SK-N-SH (cell line): Measurements from ENCODE around the gene GOLGA3. TPM values are rescaled to one million over a fixed set of nuclear protein-coding genes. Genes with fewer than 3 reads are reported as not detected.

Source experiments
- CTCF ChIA-PET: fragments of 300-600, 350-600 bp; formaldehyde crosslinking; extraction: SDS; loops from one replicate; lab custom pipeline; 2021; lab: Yijun Ruan, JAX
- POLR2A ChIA-PET: fragments of 350-600 bp; sonication (Branson Sonifier 250); formaldehyde crosslinking; extraction: SDS; loops from one replicate; lab custom pipeline; 2020; ENCODE audit warnings: antibody characterized with exemption, inconsistent platforms; lab: Yijun Ruan, JAX
- DNase-seq: peaks from one replicate; pipeline ENCODE4 v3.0.0; 2012
- H2AFZ ChIP-seq: fragments of 200-600 bp; sonication (generic); 2 replicates; pipeline ENCODE4 v1.8.1; 2016; ENCODE audit warnings: antibody characterized with exemption, mild to moderate bottlenecking, low read depth
- H3F3A ChIP-seq: fragments of 200-600 bp; sonication (generic); replicated peaks from 2 replicates; pipeline ENCODE3; 2016; ENCODE audit warnings: antibody characterized with exemption, mild to moderate bottlenecking; ENCODE audit not compliant: insufficient read depth
- H3K27ac ChIP-seq, 2 experiments: fragments of 200-500 bp in 1 of 2; fragments of 200-600 bp in 1 of 2; sonication (Bioruptor generic) in 1 of 2; sonication (generic), shearing (Covaris generic) in 1 of 2; 2 replicates each; pipeline versions ENCODE4 v1.5.1 to v1.6.1; 2014 to 2016; ENCODE audit warnings: low read depth in 2 of 2, inconsistent platforms in 1 of 2, low read length in 1 of 2, mild to moderate bottlenecking in 1 of 2, mixed read lengths in 1 of 2
- H3K27me3 ChIP-seq: fragments of 200-600 bp; sonication (generic), shearing (Covaris generic); 2 replicates; pipeline ENCODE4 v1.6.1; 2016; ENCODE audit warnings: mixed run types; ENCODE audit not compliant: insufficient read depth
- H3K36me3 ChIP-seq, 2 experiments: fragments of 200-500 bp in 1 of 2; fragments of 200-600 bp in 1 of 2; sonication (Bioruptor generic) in 1 of 2; sonication (generic) in 1 of 2; replicated peaks in 1 of 2; 2 replicates each; pipeline versions ENCODE3 to v1.5.1; 2014 to 2016; ENCODE audit warnings: low read length in 1 of 2, mild to moderate bottlenecking in 1 of 2; ENCODE audit not compliant: insufficient read depth in 2 of 2, control insufficient read depth in 1 of 2
- H3K4me1 ChIP-seq, 2 experiments: fragments of 200-500 bp in 1 of 2; fragments of 200-600 bp in 1 of 2; sonication (Bioruptor generic) in 1 of 2; sonication (generic), shearing (Covaris generic) in 1 of 2; 2 replicates each; pipeline versions ENCODE4 v1.5.1 to v1.6.1; 2014 to 2016; ENCODE audit warnings: low read depth in 1 of 2, low read length in 1 of 2, mixed run types in 1 of 2; ENCODE audit not compliant: insufficient read depth in 2 of 2, control insufficient read depth in 1 of 2
- H3K4me2 ChIP-seq: fragments of 200-600 bp; sonication (generic), shearing (Covaris generic); 2 replicates; pipeline ENCODE4 v1.6.1; 2017; ENCODE audit warnings: mixed run types
- H3K4me3 ChIP-seq, 2 experiments: fragments of 200-500 bp in 1 of 2; fragments of 200-600 bp in 1 of 2; sonication (Bioruptor generic) in 1 of 2; sonication (generic), shearing (Covaris generic) in 1 of 2; 2 replicates each; pipeline versions ENCODE4 v1.5.1 to v1.8.1; 2014 to 2016; ENCODE audit warnings: low read depth in 2 of 2, inconsistent platforms in 1 of 2, low read length in 1 of 2, mild to moderate bottlenecking in 1 of 2, mixed read lengths in 1 of 2, moderate library complexity in 1 of 2
- H3K79me2 ChIP-seq: fragments of 200-600 bp; sonication (generic); 2 replicates; pipeline ENCODE4 v1.8.1; 2017; ENCODE audit warnings: mild to moderate bottlenecking; ENCODE audit not compliant: insufficient read depth
- H3K9ac ChIP-seq: fragments of 200-600 bp; sonication (generic); 2 replicates; pipeline ENCODE4 v1.6.1; 2017; ENCODE audit warnings: mixed run types
- H3K9me2 ChIP-seq: fragments of 200-600 bp; sonication (generic); 2 replicates; pipeline ENCODE4 v1.6.1; 2017; ENCODE audit warnings: mixed run types
- H3K9me3 ChIP-seq: fragments of 200-600 bp; sonication (generic); 2 replicates; pipeline ENCODE4 v1.6.1; 2017; ENCODE audit warnings: mixed run types, mild to moderate bottlenecking, moderate library complexity
- H4K20me1 ChIP-seq: fragments of 200-600 bp; sonication (generic); 2 replicates; pipeline ENCODE4 v1.6.1; 2017; ENCODE audit warnings: mild to moderate bottlenecking, mixed run types; ENCODE audit not compliant: insufficient read depth
- EP300 ChIP-seq, 2 experiments: IDR thresholded peaks; 2 replicates each; pipeline versions ENCODE4 v1.4.0 to v1.6.1; 2012; ENCODE audit warnings: borderline replicate concordance in 1 of 2, low read depth in 1 of 2, low read length in 1 of 2
- EZH2phosphoT487 ChIP-seq: fragments of 200-600 bp; sonication (generic); IDR thresholded peaks from 2 replicates; pipeline ENCODE4 v1.6.1; 2017; ENCODE audit warnings: low read depth, mixed run types, mild to moderate bottlenecking, antibody characterized with exemption, moderate library complexity, borderline replicate concordance
- FOSL2 ChIP-seq: IDR thresholded peaks from 2 replicates; pipeline ENCODE4 v1.4.0; 2012; ENCODE audit warnings: low read depth, mild to moderate bottlenecking, moderate library complexity, borderline replicate concordance
- FOXJ3 ChIP-seq: sonication (generic); formaldehyde crosslinking; IDR thresholded peaks from 2 replicates; pipeline ENCODE4 v1.5.1; 2020; ENCODE audit warnings: mild to moderate bottlenecking, missing genetic modification reagents
- FOXM1 ChIP-seq: IDR thresholded peaks from 2 replicates; pipeline ENCODE4 v1.4.0; 2012; ENCODE audit warnings: low read depth, mild to moderate bottlenecking
- MEF2A ChIP-seq: IDR thresholded peaks from 2 replicates; pipeline ENCODE4 v1.4.0; 2012; ENCODE audit warnings: low read depth, borderline replicate concordance
- NFIC ChIP-seq: IDR thresholded peaks from 2 replicates; pipeline ENCODE4 v1.4.0; 2012; ENCODE audit warnings: borderline replicate concordance
- NRF1 ChIP-seq: IDR thresholded peaks from 2 replicates; pipeline ENCODE4 v1.6.1; 2012; ENCODE audit warnings: low read depth, mild to moderate bottlenecking, low read length
- POLR2AphosphoS5 ChIP-seq: IDR thresholded peaks from 2 replicates; pipeline ENCODE4 v1.6.1; 2012; ENCODE audit warnings: low read depth, low read length
- RAD21 ChIP-seq: IDR thresholded peaks from 2 replicates; pipeline ENCODE4 v1.6.1; 2012; ENCODE audit warnings: mild to moderate bottlenecking, low read length
- RCOR1 ChIP-seq: fragments of 150-350 bp; IDR thresholded peaks from 2 replicates; pipeline ENCODE4 v1.6.1; 2017; ENCODE audit warnings: antibody characterized with exemption, low read length
- RXRA ChIP-seq: IDR thresholded peaks from 2 replicates; pipeline ENCODE4 v1.4.0; 2012; ENCODE audit warnings: low read depth, mild to moderate bottlenecking, borderline replicate concordance
- SIN3A ChIP-seq: IDR thresholded peaks from 2 replicates; pipeline ENCODE4 v1.6.1; 2012; ENCODE audit warnings: low read depth, mild to moderate bottlenecking, low read length, moderate library complexity, borderline replicate concordance
- SMC3 ChIP-seq: IDR thresholded peaks from 2 replicates; pipeline ENCODE4 v1.6.1; 2012; ENCODE audit warnings: low read depth, low read length, improper control_type of control experiment
- TAF1 ChIP-seq: IDR thresholded peaks from 2 replicates; pipeline ENCODE4 v1.6.1; 2012; ENCODE audit warnings: low read depth, mild to moderate bottlenecking, low read length, moderate library complexity, borderline replicate concordance
- TCF12 ChIP-seq: IDR thresholded peaks from 2 replicates; pipeline ENCODE4 v1.4.0; 2012
- WGBS: methylation state at CpG from one replicate; pipeline ENCODE4 v1.1.6; 2017; ENCODE audit warnings: low lambda C conversion rate; 5-methylcytosine and 5-hydroxymethylcytosine counted together
- polyA plus RNA-seq, 3 experiments: library from polyadenylated mRNA; depleted of rRNA; stranded (reverse); fragments of >200 nt; gene quantifications; 2 replicates each; pipeline ENCODE4 v1.2.3, GENCODE V29; 2012
- TF ChIP-seq, protein P1 (sequence below): IDR thresholded peaks from 2 replicates; pipeline ENCODE4; 2012
- TF ChIP-seq, protein P2 (sequence below): IDR thresholded peaks from 2 replicates; pipeline ENCODE4 v1.6.1; 2012; ENCODE audit warnings: mild to moderate bottlenecking, low read depth, low read length, moderate library complexity
- TF ChIP-seq, protein P3 (sequence below): IDR thresholded peaks from 2 replicates; pipeline ENCODE4 v1.4.0; 2012; ENCODE audit warnings: low read depth
- TF ChIP-seq, protein P4 (sequence below): IDR thresholded peaks from 2 replicates; pipeline ENCODE4 v1.4.0; 2012; ENCODE audit warnings: low read depth, borderline replicate concordance

Gene GOLGA3
- polyA plus RNA-seq, 1 of the 3 experiments (the other 2 are of a cell fraction) = 16.9 TPM

DNA sequence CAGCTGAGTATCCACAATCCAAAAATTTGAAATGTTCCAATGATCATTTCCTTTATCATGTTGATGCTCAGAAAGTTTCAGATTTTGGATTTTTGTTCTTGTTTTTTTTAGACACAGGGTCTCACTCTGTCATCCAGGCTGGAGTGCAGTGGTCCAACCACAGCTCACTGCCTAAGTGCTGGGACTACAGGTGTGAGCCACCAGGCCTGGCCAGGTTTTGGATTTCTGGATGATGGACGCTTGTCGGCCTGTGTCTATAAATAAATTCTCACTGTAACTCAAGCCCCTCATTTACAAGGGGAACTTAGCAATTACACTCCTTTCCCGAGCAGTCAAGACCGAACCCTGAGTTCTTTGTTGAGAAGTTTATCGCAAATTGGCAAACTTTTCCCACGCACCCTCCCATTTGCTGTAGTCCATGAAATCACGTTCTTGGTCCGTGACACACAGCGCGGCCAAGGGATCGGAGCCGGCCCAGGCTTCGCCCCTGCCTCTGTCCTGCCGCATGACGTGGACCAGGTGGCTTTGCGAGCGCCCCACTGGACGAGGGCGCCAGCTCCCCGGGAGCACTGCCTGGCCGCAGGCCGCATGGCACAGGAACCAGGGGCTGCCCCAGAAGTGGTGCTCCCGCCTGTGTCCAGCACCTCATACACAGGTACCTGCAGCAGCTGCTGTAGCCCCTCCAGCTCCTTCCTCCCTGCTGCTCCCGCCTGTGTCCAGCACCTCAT lies 53.0 kb downstream of the GOLGA3 start:
- H3K4me2 ChIP-seq = no peak overlapping the region
- no peaks in the 10 kb centered on the region for H4K20me1 ChIP-seq
- H3F3A ChIP-seq = peaks cover 18% of the 10 kb centered on the region
- ChIA-PET CTCF (no interaction called here), POLR2A (no interaction called here)
- H3K36me3 ChIP-seq = peaks cover 33 to 84% of the 10 kb centered on the region in 2 experiments
- no peaks in the 10 kb centered on the region for H3K9me3 ChIP-seq
- H3K27ac ChIP-seq = no peak overlapping the region
- no peak for DNase-seq
- H3K9ac ChIP-seq = no peak overlapping the region
- H2AFZ ChIP-seq = no peak overlapping the region
- H3K4me1 ChIP-seq = no peaks in the 10 kb centered on the region
- TF ChIP-seq SMC3 = no peak
- no peak for TF ChIP-seq EZH2phosphoT487
- no peak for TF ChIP-seq RXRA
- no peak for TF ChIP-seq FOXJ3 (CRISPR knock-in tag)
- no peak for TF ChIP-seq MEF2A
- TF ChIP-seq TCF12 = no peak
- TF ChIP-seq NFIC = no peak
- no peak for TF ChIP-seq RCOR1
- TF ChIP-seq, protein P1, sequence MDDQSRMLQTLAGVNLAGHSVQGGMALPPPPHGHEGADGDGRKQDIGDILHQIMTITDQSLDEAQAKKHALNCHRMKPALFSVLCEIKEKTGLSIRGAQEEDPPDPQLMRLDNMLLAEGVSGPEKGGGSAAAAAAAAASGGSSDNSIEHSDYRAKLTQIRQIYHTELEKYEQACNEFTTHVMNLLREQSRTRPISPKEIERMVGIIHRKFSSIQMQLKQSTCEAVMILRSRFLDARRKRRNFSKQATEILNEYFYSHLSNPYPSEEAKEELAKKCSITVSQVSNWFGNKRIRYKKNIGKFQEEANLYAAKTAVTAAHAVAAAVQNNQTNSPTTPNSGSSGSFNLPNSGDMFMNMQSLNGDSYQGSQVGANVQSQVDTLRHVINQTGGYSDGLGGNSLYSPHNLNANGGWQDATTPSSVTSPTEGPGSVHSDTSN = no peak
- TF ChIP-seq RAD21 = no peak
- TF ChIP-seq, protein P2, sequence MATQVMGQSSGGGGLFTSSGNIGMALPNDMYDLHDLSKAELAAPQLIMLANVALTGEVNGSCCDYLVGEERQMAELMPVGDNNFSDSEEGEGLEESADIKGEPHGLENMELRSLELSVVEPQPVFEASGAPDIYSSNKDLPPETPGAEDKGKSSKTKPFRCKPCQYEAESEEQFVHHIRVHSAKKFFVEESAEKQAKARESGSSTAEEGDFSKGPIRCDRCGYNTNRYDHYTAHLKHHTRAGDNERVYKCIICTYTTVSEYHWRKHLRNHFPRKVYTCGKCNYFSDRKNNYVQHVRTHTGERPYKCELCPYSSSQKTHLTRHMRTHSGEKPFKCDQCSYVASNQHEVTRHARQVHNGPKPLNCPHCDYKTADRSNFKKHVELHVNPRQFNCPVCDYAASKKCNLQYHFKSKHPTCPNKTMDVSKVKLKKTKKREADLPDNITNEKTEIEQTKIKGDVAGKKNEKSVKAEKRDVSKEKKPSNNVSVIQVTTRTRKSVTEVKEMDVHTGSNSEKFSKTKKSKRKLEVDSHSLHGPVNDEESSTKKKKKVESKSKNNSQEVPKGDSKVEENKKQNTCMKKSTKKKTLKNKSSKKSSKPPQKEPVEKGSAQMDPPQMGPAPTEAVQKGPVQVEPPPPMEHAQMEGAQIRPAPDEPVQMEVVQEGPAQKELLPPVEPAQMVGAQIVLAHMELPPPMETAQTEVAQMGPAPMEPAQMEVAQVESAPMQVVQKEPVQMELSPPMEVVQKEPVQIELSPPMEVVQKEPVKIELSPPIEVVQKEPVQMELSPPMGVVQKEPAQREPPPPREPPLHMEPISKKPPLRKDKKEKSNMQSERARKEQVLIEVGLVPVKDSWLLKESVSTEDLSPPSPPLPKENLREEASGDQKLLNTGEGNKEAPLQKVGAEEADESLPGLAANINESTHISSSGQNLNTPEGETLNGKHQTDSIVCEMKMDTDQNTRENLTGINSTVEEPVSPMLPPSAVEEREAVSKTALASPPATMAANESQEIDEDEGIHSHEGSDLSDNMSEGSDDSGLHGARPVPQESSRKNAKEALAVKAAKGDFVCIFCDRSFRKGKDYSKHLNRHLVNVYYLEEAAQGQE = no peak
- no peak for TF ChIP-seq TAF1
- no peak for TF ChIP-seq EP300 (IDR thresholded peaks at IDR 0.05; ENCODE audit: borderline replicate concordance in 1 of 2, low read depth in 1 of 2, low read length in 1 of 2)
- no peak for TF ChIP-seq FOXM1
- no peak for TF ChIP-seq SIN3A
- TF ChIP-seq, protein P3, sequence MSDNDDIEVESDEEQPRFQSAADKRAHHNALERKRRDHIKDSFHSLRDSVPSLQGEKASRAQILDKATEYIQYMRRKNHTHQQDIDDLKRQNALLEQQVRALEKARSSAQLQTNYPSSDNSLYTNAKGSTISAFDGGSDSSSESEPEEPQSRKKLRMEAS = no peak
- no peak for TF ChIP-seq NRF1
- TF ChIP-seq POLR2AphosphoS5 = no peak
- TF ChIP-seq, protein P4, sequence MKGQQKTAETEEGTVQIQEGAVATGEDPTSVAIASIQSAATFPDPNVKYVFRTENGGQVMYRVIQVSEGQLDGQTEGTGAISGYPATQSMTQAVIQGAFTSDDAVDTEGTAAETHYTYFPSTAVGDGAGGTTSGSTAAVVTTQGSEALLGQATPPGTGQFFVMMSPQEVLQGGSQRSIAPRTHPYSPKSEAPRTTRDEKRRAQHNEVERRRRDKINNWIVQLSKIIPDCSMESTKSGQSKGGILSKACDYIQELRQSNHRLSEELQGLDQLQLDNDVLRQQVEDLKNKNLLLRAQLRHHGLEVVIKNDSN = no peak
- no peak for TF ChIP-seq FOSL2
- H3K9me2 ChIP-seq = no peaks in the 10 kb centered on the region
- peaks cover 5% of the 10 kb centered on the region for H3K79me2 ChIP-seq
- WGBS = 96% methylated on average over 10 of the region's 24 CpGs
- H3K27me3 ChIP-seq = no peaks in the 10 kb centered on the region
- no peak overlapping the region for H3K4me3 ChIP-seq
